HG02763 (cell line): ENCODE data around the gene TMPRSS7.
"Not testable (repeated sequence)": the region's sequence is repeated elsewhere in the genome, so short reads cannot be mapped to it uniquely, and the experiment has no call there.

Experiments
- ATAC-seq: cut with Tn5 transposase; IDR thresholded peaks from one replicate; pipeline ENCODE4 v1.9.1; 2021; ENCODE audit warnings: mild to moderate bottlenecking, moderate library complexity; ENCODE audit not compliant: unreplicated experiment

The TMPRSS7 gene

GRCh38 chr3:112011376-112011940, 23.1 kb upstream of the TMPRSS7 start:
- no peak for ATAC-seq

- ATAC-seq, result no peak
Measured at GRCh38 chr3:112012205-112012992, 22.1 kb upstream of the TMPRSS7 start.

- peak; percentile 70 for ATAC-seq
Measured at GRCh38 chr3:112013058-112013783, 21.3 kb upstream of the TMPRSS7 start.

- ATAC-seq, result no peak
Measured at GRCh38 chr3:112013784-112014143, 20.8 kb upstream of the TMPRSS7 start.

- no peak for ATAC-seq
Measured at GRCh38 chr3:112017091-112017490, 17.4 kb upstream of the TMPRSS7 start.

GRCh38 chr3:112018712-112019111, 15.8 kb upstream of the TMPRSS7 start:
- ATAC-seq, result no peak

GRCh38 chr3:112019716-112020115, 14.8 kb upstream of the TMPRSS7 start:
- no peak for ATAC-seq

GRCh38 chr3:112020674-112021085, 13.9 kb upstream of the TMPRSS7 start:
- no peak for ATAC-seq

GRCh38 chr3:112027142-112027541, 7.4 kb upstream of the TMPRSS7 start:
- no peak for ATAC-seq

GRCh38 chr3:112027826-112028225, 6.7 kb upstream of the TMPRSS7 start:
- no peak for ATAC-seq

- ATAC-seq, result no peak
Measured at GRCh38 chr3:112030901-112031300, 3.6 kb upstream of the TMPRSS7 start.

- no peak for ATAC-seq
Measured at GRCh38 chr3:112032098-112032731, 2.3 kb upstream of the TMPRSS7 start.

GRCh38 chr3:112035241-112035640, 705 bp downstream of the TMPRSS7 start:
- ATAC-seq, result no peak

- not testable (repeated sequence) for ATAC-seq
Measured at GRCh38 chr3:112037194-112037593, 2.7 kb downstream of the TMPRSS7 start.

GRCh38 chr3:112038863-112039262, 4.3 kb downstream of the TMPRSS7 start:
- no peak for ATAC-seq

- no peak for ATAC-seq
Measured at GRCh38 chr3:112041321-112041720, 6.8 kb downstream of the TMPRSS7 start.

- ATAC-seq, result no peak
Measured at GRCh38 chr3:112042842-112043280, 8.3 kb downstream of the TMPRSS7 start.

- ATAC-seq, result peak; percentile 82
Measured at GRCh38 chr3:112043621-112044201, 9.2 kb downstream of the TMPRSS7 start.

GRCh38 chr3:112046599-112046998, 12.1 kb downstream of the TMPRSS7 start:
- no peak for ATAC-seq

- no peak for ATAC-seq
Measured at GRCh38 chr3:112047264-112047663, 12.7 kb downstream of the TMPRSS7 start.

GRCh38 chr3:112048911-112049310, 14.4 kb downstream of the TMPRSS7 start:
- no peak for ATAC-seq
